AG10803 (cell line): Measurements from ENCODE around the gene PNPLA7.
"Not testable (repeated sequence)": the region's sequence is repeated elsewhere in the genome, so short reads cannot be mapped to it uniquely, and the experiment has no call there.

Experiments
- DNase-seq: peaks from one replicate; pipeline ENCODE4 v3.0.0; 2010; ENCODE audit warnings: low read depth
- H3K4me3 ChIP-seq: 2 replicates; pipeline ENCODE4 v1.5.1; 2011; ENCODE audit warnings: mild to moderate bottlenecking, low read length, control low read depth
- TF ChIP-seq, protein P1 (sequence below): conservative IDR thresholded peaks from 2 replicates; pipeline ENCODE4 v1.5.1; 2011; ENCODE audit warnings: mild to moderate bottlenecking, low read length, control low read depth, inconsistent platforms

The PNPLA7 gene

DNA sequence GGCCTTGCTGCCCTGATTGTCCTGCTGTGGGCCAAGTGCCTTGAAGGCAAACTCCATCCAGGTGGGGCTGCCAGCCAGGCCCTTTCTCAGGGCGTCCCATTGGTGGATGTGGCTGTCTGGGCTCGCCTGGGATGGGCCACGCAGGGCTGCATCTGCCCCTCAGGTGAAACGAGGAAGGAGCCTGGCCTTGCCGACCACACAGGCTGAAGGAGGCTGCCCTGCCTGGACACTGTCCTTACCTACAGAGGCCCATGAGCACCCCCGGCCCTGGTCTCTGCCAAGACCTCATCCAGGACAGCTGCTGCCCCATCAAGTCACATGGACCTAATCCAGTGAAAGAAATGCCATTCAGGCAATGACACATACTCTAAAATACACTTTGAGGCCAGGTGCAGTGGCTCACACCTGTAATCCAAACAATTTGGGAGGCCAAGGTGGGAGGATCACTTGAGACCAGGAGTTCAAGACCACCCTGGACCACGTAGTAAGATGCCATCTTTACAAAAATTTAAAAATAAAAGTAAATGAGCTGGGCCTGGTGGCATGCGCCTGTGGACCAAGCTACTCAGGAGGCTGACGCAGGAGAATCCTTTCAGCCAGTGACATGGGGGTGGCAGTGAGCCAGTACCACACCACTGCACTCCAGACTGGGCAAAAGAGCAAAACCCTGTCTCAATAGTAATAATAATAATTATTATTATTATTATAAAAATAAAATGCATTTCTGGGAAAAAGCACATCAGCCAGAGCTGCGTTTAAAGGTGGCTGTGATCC is 33.9 kb downstream of the PNPLA7 start:
- no peak for DNase-seq
- no peak overlapping the region for H3K4me3 ChIP-seq
- TF ChIP-seq, protein P1, sequence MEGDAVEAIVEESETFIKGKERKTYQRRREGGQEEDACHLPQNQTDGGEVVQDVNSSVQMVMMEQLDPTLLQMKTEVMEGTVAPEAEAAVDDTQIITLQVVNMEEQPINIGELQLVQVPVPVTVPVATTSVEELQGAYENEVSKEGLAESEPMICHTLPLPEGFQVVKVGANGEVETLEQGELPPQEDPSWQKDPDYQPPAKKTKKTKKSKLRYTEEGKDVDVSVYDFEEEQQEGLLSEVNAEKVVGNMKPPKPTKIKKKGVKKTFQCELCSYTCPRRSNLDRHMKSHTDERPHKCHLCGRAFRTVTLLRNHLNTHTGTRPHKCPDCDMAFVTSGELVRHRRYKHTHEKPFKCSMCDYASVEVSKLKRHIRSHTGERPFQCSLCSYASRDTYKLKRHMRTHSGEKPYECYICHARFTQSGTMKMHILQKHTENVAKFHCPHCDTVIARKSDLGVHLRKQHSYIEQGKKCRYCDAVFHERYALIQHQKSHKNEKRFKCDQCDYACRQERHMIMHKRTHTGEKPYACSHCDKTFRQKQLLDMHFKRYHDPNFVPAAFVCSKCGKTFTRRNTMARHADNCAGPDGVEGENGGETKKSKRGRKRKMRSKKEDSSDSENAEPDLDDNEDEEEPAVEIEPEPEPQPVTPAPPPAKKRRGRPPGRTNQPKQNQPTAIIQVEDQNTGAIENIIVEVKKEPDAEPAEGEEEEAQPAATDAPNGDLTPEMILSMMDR = no peak

DNA sequence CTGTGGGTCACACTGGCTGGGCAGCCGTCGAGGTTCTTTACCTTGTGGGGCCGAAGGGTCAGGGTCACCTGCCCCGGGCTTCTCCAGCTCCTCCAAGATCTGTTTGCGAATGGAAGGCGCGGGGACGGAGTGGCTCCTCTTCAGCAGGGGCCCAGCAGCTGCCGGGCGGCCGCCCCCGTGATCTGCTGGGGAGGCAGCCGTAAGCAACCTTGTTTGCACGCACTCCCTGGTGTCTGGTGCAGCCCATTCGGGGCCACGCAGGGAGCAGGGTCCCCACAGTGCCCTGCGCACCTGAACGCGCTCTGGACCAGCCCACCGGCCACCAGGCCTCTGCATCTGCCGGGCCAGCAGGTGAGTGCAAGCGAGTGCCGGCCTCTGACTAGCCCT is 34.9 kb downstream of the PNPLA7 start:
- TF ChIP-seq, protein P1 = no peak
- H3K4me3 ChIP-seq = no peak overlapping the region
- DNase-seq = no peak

DNA sequence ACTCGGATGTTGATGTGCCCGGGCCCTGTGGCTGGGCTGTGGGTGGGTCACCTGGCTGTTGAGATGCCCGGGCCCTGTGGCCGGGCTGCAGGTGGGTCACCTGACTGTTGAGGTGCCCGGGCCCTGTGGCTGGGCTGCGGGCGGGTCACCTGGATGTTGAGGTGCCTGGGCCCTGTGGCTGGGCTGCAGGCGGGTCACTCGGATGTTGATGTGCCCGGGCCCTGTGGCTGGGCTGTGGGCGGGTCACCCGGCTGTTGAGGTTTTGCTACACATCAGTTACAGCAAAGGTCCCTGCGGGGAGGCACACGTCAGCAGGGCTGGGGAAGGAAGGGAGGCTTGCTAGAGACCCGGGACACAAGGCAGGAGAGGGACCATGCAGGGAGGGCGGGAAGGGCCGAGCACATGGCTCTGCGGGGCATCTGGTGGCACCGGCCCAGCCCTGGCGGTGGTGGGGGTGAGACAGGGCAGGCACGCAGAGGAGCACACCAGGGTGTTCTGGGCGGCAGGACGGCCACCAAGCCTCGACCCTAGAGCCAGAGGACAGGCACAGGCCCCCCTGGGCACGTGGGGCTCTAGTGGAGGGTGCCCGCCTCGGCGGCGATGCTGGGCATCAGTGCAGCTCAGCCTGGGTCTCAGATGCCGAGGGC is 35.4 kb downstream of the PNPLA7 start:
- TF ChIP-seq, protein P1 = no peak
- no peak overlapping the region for H3K4me3 ChIP-seq
- DNase-seq = no peak

DNA sequence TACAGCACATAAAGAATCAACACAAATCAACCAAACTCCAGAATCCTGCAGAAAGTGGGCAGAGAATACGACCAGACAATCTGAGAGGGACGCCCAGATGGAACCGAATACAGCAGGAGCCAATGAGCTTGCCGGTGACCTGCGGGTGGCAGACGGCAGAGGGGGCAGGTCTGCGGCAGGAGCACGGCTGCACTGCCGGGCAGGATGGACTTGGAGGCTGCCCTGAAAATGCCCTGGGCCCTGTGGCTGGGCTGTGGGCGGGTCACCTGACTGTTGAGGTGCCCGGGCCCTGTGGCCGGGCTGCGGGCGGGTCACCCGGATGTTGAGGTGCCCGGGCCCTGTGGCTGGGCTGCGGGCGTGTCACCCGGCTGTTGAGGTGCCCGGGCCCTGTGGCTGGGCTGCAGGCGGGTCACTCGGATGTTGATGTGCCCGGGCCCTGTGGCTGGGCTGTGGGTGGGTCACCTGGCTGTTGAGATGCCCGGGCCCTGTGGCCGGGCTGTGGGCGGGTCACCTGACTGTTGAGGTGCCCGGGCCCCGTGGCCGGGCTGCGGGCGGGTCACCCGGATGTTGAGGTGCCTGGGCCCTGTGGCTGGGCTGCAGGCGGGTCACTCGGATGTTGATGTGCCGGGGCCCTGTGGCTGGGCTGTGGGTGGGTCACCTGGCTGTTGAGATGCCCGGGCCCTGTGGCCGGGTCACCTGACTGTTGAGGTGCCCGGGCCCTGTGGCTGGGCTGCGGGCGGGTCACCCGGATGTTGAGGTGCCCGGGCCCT is 36.2 kb downstream of the PNPLA7 start:
- not testable (repeated sequence) for DNase-seq, H3K4me3 ChIP-seq

DNA sequence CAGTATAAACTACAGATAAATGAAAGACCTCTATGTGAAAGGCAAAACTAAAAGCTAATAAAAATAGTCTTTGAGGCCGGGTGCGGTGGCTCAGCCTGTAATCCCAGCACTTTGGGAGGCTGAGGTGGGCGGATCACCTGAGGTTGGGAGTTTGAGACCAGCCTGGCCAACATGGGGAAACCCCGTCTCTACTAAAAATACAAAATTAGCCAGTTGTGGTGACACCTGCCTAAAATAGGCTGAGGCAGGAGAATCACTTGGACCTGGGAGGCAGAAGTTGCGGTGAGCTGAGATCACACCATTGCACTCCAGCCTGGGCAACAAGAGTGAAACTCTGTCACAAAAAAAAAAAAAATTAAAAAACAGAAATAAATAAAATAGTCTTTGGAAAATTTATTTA is 37.1 kb downstream of the PNPLA7 start:
- not testable (repeated sequence) for H3K4me3 ChIP-seq, DNase-seq

DNA sequence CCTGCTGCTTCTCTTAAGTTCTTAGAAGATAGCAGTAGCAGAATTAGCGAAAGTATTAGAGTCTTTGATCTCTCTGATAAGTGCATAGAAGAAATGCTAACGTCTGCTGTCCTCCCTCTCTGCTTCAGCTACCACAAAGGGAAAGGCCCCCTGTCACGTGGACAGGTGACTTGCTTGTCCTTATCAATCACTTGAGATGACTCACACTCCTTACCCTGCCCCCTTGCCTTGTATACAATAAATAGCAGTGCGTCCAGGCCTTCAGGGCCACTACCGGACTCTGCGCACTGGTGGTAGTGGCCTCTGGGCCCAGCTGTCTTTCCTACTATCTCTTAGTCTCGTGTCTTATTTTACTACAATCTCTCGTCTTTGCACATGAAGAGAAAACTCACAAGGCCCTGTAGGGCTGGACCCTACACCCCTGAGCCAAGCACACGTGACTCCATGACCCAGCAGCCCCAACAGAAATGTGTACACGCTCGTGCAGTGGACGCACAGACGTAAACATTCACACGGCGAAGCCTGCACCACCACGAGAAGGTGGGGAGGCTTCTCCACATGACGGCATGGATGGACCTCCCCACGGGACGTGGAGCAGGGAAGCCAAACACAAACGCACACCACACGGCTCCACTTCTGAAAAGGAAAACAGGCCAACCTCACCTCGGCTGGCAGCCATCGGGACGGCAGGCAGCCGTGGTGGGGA is 38.3 kb downstream of the PNPLA7 start:
- H3K4me3 ChIP-seq = no peak overlapping the region
- TF ChIP-seq, protein P1 = no peak
- no peak for DNase-seq

DNA sequence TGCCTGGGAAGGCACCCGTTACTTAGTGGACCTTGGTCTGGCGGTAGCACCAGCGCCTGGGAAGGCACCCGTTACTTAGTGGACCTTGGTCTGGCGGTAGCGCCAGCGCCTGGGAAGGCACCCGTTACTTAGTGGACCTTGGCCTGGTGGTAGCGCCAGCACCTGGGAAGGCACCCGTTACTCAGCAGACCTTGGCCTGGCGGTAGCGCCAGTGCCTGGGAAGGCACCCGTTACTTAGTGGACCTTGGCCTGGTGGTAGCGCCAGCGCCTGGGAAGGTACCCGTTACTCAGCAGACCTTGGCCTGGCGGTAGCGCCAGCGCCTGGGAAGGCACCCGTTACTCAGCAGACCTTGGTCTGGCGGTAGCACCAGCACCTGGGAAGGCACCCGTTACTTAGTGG is 39.1 kb downstream of the PNPLA7 start:
- not testable (repeated sequence) for DNase-seq, H3K4me3 ChIP-seq

DNA sequence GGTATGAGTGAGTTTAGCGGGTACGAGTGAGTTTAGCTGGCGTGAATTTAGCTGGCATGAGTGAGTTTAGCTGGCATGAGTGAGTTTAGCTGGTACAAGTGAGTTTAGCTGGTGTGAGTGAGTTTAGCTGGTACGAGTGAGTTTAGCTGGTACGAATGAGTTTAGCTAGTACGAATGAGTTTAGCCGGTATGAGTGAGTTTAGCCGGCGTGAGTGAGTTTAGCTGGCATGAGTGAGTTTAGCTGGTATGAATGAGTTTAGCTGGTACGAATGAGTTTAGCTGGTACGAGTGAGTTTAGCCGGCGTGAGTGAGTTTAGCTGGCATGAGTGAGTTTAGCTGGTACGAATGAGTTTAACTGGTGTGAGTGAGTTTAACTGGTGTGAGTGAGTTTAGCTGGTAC is 41.0 kb downstream of the PNPLA7 start:
- no peak overlapping the region for H3K4me3 ChIP-seq
- DNase-seq = no peak
- TF ChIP-seq, protein P1 = no peak
